Sigmoid colon (tissue), 7 donors: Measurements from ENCODE around the gene MAPKAP1. TPM values are rescaled to one million over a fixed set of nuclear protein-coding genes. Genes with fewer than 3 reads are reported as not detected.

Experiments used
- DNase-seq: peaks from one replicate; pipeline ENCODE4 v3.0.0-alpha.2; 2019
- H3K27ac ChIP-seq, 4 donors: fragments of 200-600 bp; sonication (generic); one replicate each; pipeline ENCODE4 v1.5.1; 2016 to 2019; ENCODE audit warnings: mild to moderate bottlenecking in 1 of 4
- H3K27me3 ChIP-seq, 3 donors: fragments of 200-600 bp; sonication (generic); one replicate each; pipeline ENCODE4 v1.5.1; 2019; ENCODE audit warnings: mild to moderate bottlenecking in 1 of 3
- H3K36me3 ChIP-seq, 4 donors: fragments of 200-600 bp; sonication (generic); one replicate each; pipeline ENCODE4 v1.5.1; 2016 to 2019
- H3K4me1 ChIP-seq, 4 donors: fragments of 200-600 bp; sonication (generic); one replicate each; pipeline ENCODE4 v1.5.1; 2017 to 2019
- H3K4me3 ChIP-seq, 4 donors: fragments of 200-600 bp; sonication (generic); one replicate each; pipeline ENCODE4 v1.5.1; 2017 to 2019; ENCODE audit warnings: mild to moderate bottlenecking in 2 of 4, moderate library complexity in 1 of 4
- H3K9me3 ChIP-seq, 4 donors: fragments of 200-600 bp in 3 of 4; sonication (generic) in 3 of 4; one replicate each; pipeline versions ENCODE4 v1.5.1 to v1.6.1; 2013 to 2019
- CTCF ChIP-seq, 4 experiments: fragments of 450-650 bp in 3 of 4; fragments of 200-600 bp in 1 of 4; IDR thresholded peaks; one replicate each; pipeline ENCODE4 v1.5.1; 2016 to 2019; ENCODE audit warnings: antibody characterized with exemption in 4 of 4, mild to moderate bottlenecking in 3 of 4, moderate library complexity in 2 of 4
- EP300 ChIP-seq, 4 donors: sonication (generic); formaldehyde crosslinking; IDR thresholded peaks; one replicate each; pipeline ENCODE4 v1.6.1; 2017; ENCODE audit warnings: antibody characterized with exemption in 4 of 4
- POLR2A ChIP-seq, 2 donors: fragments of 450-650 bp; IDR thresholded peaks; one replicate each; pipeline ENCODE4 v1.6.1; 2016; ENCODE audit warnings: antibody characterized with exemption in 2 of 2, mild to moderate bottlenecking in 2 of 2, moderate library complexity in 2 of 2
- POLR2AphosphoS5 ChIP-seq, 4 donors: sonication (generic); formaldehyde crosslinking; IDR thresholded peaks; one replicate each; pipeline ENCODE4 v1.6.1; 2017; ENCODE audit warnings: antibody characterized with exemption in 4 of 4
- WGBS, 2 donors: extraction: QIAGEN DNeasy Blood & Tissue Kit; methylation state at CpG; one replicate each; pipeline ENCODE4 v1.1.7; 2013; 5-methylcytosine and 5-hydroxymethylcytosine counted together
- intact Hi-C: fragments of 100-400 bp; cut with DNase I; formaldehyde crosslinking; loops from one replicate; pipeline ENCODE4 v1.15.1; 2023
- polyA plus RNA-seq, 3 donors: library from polyadenylated mRNA; stranded (reverse); fragments of 200-250 nt; gene quantifications; one replicate each; pipeline ENCODE4 v1.2.3, GENCODE V29; 2013
- total RNA-seq, 4 donors: library from RNA; depleted of rRNA; stranded (reverse); fragments of >200 nt; gene quantifications; one replicate each; pipeline ENCODE4 v1.1.0, GENCODE V29; 2016
- donor health status: healthy with polysubstance abuse.
- donor health status: Bipolar disorder and iron deficiency.
- donor health status: healthy.

MAPKAP1 gene
- total and polyA plus RNA-seq, 7 donors, result 37.2 to 155 (median 84.3) TPM

GRCh38 chr9:125609744-125610143 is 97.3 kb downstream of the MAPKAP1 start:
- no peak for TF ChIP-seq POLR2A (IDR thresholded peaks at IDR 0.05)
- TF ChIP-seq POLR2AphosphoS5 (IDR thresholded peaks at IDR 0.05), result no peak
- no peak for TF ChIP-seq EP300 (IDR thresholded peaks at IDR 0.05)
- no peak for TF ChIP-seq CTCF (IDR thresholded peaks at IDR 0.05)
- H3K9me3 ChIP-seq, result no peaks in the 10 kb centered on the region
- intact Hi-C loops, result no loop called here
- no peak overlapping the region for H3K4me3 ChIP-seq
- no peak overlapping the region for H3K27ac ChIP-seq
- DNase-seq, result no peak
- no peaks in the 10 kb centered on the region for H3K36me3 ChIP-seq
- no peaks in the 10 kb centered on the region for H3K27me3 ChIP-seq
- H3K4me1 ChIP-seq, result peaks cover 0 to 20% (median 10%) of the 10 kb centered on the region in 4 donors
- 89 to 92% methylated on average over 1 of the region's 1 CpG for WGBS, 2 donors

GRCh38 chr9:125608489-125609224 is 98.4 kb downstream of the MAPKAP1 start:
- DNase-seq, result no peak
- no peak for TF ChIP-seq POLR2AphosphoS5 (IDR thresholded peaks at IDR 0.05)
- 82 to 89% methylated on average over 10 of the region's 10 CpGs for WGBS, 2 donors
- Histone ChIP-seq H3K4me3 (no peak overlapping the region), H3K27me3 (no peaks in the 10 kb centered on the region), H3K36me3 (no peaks in the 10 kb centered on the region), H3K4me1 (peaks cover 0 to 21% (median 10%) of the 10 kb centered on the region in 4 donors), H3K27ac (no peak overlapping the region), H3K9me3 (no peaks in the 10 kb centered on the region)
- intact Hi-C loops, result no loop called here

GRCh38 chr9:125604196-125604595 is 102.8 kb downstream of the MAPKAP1 start:
- DNase-seq, result no peak
- Histone ChIP-seq H3K36me3 (no peaks in the 10 kb centered on the region), H3K27ac (no peak overlapping the region), H3K9me3 (no peaks in the 10 kb centered on the region), H3K4me3 (no peak overlapping the region), H3K4me1 (peaks cover 0 to 21% (median 10%) of the 10 kb centered on the region in 4 donors), H3K27me3 (no peaks in the 10 kb centered on the region)
- WGBS, 2 donors, result 29 to 60% methylated on average over 1 of the region's 1 CpG
- TF ChIP-seq CTCF (IDR thresholded peaks at IDR 0.05) (no peak), POLR2AphosphoS5 (IDR thresholded peaks at IDR 0.05) (no peak), EP300 (IDR thresholded peaks at IDR 0.05) (no peak), POLR2A (IDR thresholded peaks at IDR 0.05) (no peak)
- intact Hi-C loops, result no loop called here

GRCh38 chr9:125603478-125604021 is 103.5 kb downstream of the MAPKAP1 start:
- Histone ChIP-seq H3K36me3 (no peaks in the 10 kb centered on the region), H3K4me1 (peaks cover 0 to 21% (median 10%) of the 10 kb centered on the region in 4 donors), H3K4me3 (no peak overlapping the region), H3K27me3 (no peaks in the 10 kb centered on the region), H3K27ac (no peak overlapping the region), H3K9me3 (no peaks in the 10 kb centered on the region)
- no peak for TF ChIP-seq EP300 (IDR thresholded peaks at IDR 0.05)
- TF ChIP-seq POLR2A (IDR thresholded peaks at IDR 0.05), result no peak
- TF ChIP-seq CTCF (IDR thresholded peaks at IDR 0.05), result no peak
- TF ChIP-seq POLR2AphosphoS5 (IDR thresholded peaks at IDR 0.05), result no peak
- no peak for DNase-seq
- intact Hi-C loops, result no loop called here
- whole genome bisulfite sequencing, 2 donors, result 25 to 76% methylated on average over 4 of the region's 4 CpGs

GRCh38 chr9:125601961-125602360 is 105.0 kb downstream of the MAPKAP1 start:
- 91 to 92% methylated on average over 7 of the region's 7 CpGs for WGBS, 2 donors
- H3K9me3 ChIP-seq, result no peaks in the 10 kb centered on the region
- H3K27me3 ChIP-seq, result no peaks in the 10 kb centered on the region
- DNase-seq, result no peak
- intact Hi-C loops, result no loop called here
- H3K27ac ChIP-seq, result no peak overlapping the region
- peaks cover 0 to 21% (median 9%) of the 10 kb centered on the region in 4 donors for H3K4me1 ChIP-seq
- no peak overlapping the region for H3K4me3 ChIP-seq
- TF ChIP-seq EP300 (IDR thresholded peaks at IDR 0.05) (no peak), CTCF (IDR thresholded peaks at IDR 0.05) (no peak), POLR2A (IDR thresholded peaks at IDR 0.05) (no peak), POLR2AphosphoS5 (IDR thresholded peaks at IDR 0.05) (no peak)
- no peaks in the 10 kb centered on the region for H3K36me3 ChIP-seq
